ENCODE data around the gene PTGIS.

The PTGIS gene

DNA sequence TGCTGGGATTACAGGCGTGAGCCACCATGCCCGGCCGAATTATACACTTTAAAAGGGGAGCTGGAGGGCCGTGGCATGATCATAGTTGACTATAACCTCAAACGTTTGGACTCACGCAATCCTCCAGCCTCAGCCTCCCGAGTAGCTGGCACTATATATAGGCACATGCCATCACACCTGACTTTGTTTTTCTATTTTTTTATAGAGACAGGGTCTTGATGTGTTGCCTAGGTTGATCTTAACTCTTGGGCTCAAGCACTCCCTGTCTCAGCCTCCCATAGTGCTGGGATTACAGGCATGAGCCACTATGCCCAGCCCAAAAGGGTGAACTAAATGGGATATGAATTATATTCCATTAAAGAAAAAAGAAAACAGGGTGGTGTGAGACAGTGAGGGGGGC, 7.8 kb downstream of the PTGIS start:
- no peak for DNase-seq (ENCODE audit: low spot score)

DNA sequence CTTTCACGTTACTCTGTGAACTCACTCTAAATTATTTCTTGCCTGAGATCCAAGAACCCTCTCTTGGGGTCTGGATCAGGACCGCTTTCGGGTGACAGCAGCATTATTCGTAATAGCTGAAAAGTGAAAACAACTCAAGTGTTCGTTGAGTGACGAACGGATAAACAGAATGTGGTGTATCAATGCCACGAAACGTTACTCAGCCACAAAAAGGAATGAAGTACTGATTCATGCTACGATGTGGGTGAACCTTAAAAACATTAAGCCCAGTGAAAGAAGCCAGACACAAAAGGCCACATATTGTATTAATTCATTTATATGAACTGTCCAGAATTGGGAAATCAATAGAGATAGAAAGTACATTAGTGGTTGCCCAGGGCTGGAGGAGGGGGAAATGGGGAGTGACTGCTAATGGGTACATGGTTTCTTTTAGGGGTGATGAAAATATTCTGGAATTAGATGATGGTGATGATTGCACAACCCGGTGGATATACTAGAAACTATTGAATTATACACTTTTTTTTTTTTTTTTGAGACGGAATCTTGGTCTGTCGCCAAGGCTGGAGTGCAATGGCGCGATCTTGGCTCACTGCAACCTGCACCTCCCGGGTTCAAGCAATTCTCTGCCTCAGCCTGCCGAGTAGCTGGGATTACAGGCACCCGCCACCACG, 8.4 kb downstream of the PTGIS start:
- no peak for DNase-seq (ENCODE audit: low spot score)

DNA sequence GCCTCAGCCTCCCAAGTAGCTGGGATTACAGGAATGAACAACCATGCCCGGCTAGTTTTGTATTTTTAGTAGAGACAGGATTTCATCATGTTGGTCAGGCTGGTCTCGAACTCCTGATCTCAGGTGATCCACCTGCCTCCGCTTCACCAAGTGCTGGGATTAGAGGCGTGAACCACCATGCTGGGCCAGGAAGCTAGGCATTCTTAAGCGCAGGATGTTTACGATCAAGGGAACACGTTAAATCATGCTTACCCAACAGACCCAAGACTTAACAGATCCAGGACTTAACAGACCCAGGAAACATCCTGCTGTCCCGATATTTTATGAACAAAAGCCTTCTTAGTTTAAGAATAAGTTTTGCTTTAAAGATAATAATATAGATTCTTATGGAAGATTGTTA, 9.1 kb downstream of the PTGIS start:
- DNase-seq (ENCODE audit: low spot score): no peak

GRCh38 chr20:49557449-49557848, 10.5 kb downstream of the PTGIS start:
- DNase-seq (ENCODE audit: low spot score): no peak

DNA sequence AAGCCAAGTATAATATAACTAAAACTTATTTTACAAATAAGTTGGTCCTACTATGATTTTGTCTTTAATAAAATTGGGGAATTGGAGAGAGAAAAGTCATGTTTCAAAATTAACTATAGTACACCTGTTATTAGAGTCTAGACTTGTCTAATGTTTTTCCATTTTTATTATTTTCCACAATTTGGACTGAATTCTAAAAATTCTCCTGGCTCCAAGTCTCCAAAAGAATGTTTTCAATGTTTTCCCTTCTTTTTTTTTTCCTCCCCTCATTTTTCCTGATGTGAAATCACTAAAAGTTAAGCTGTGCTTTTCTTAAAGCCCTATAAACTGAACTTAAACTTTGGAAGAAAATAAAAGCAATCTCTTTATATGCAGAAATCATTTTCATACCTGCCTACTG, 11.3 kb downstream of the PTGIS start:
- no peak for DNase-seq (ENCODE audit: low spot score)

GRCh38 chr20:49549801-49550551, 18.0 kb downstream of the PTGIS start:
- no peak for DNase-seq (ENCODE audit: low spot score)

DNA sequence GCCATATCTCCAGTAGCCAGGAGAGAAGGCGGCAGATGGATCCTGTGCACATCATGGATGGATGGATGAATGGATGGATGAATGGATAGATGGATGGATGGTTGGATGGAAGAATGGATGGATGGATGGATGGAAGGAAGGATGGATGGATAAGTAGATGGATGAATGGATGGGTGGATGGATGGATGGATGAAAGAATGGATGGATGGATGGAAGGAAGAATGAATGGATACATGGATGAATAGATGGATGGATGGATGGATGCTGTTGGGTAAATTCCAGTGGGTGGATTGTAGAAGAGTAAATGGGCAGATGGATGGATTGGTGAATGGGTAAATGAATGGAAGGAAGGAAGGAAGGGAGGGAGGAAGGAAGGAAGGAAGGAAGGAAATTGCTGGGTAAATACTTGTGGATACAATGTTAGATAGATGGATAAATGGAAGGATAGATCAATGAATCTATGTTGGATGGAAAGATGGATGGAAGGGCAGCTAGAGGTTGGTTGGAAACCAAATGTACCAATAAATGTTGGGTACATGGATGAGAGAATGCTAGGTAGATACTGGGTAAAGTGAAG, 19.5 kb downstream of the PTGIS start:
- DNase-seq (ENCODE audit: low spot score): no peak

DNA sequence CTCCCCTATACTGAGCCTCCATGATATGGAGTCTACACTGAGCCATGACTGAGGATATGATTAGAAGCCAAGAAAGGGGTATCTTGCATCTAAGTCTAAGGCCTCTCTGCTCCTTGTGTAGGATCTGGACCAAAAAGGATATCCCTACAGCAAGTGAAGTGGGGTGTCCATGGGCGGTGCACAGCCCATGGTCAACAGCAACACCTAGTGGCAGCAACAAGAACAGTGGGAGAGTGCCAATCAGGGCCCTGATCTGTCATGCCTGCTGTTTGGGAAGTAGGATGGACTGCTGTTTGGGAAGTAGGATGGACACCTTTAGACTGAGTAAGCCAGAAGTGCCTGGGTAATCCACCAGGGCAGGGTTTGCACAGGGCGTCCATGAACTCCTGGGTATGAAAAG, 22.4 kb downstream of the PTGIS start:
- DNase-seq (ENCODE audit: low spot score): peak; percentile 50

DNA sequence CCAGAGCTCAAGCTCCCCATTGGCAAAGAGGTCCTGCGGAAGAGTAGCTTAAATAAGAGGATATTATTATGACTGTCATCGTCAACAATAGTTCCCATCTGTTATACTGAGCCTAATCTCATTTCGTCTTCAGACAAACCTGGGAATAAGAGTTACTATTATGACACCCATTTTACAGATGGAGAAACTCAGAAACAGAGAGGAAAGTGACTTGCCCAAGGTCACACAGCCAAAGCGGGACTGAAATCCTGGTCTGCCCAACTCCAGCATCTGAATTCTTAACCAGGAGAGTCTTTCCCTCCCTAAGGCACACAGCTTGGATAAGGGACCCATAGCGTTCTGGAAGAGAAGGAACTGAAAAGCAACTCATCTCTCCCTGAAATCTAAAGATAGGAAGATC, 23.4 kb downstream of the PTGIS start:
- no peak for DNase-seq (ENCODE audit: low spot score)

DNA sequence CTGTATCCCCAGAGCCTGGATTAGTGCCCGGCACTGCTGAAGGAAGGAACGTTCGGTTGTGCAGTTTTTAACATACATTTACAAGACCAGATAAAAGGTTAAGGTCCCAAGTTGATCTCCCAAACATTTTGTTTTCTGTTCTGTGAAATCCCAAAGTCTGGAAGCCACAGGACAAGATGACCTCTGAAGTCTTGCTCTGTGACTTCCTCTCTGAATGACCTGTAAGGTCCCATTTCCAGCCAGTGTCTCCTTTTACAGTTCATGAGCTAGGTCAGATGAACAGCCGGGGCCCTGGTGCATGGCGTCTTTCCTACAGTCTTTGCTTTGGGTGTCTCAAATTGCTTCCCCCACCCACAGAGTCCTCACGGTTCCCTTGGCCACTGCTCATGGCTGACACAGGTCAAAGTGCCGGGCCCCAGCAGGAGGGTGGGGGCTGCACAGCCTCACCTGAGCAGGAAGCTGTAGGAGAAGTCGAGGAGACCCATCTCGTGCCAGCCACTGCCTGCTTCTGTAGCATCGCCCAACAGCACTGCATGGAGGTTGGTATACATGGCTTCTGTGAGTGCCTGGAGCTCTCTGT, 24.0 kb downstream of the PTGIS start:
- DNase-seq (ENCODE audit: low spot score): no peak

GRCh38 chr20:49543071-49543857, 24.7 kb downstream of the PTGIS start:
- no peak for DNase-seq (ENCODE audit: low spot score)

GRCh38 chr20:49542514-49542991, 25.4 kb downstream of the PTGIS start:
- no peak for DNase-seq (ENCODE audit: low spot score)

DNA sequence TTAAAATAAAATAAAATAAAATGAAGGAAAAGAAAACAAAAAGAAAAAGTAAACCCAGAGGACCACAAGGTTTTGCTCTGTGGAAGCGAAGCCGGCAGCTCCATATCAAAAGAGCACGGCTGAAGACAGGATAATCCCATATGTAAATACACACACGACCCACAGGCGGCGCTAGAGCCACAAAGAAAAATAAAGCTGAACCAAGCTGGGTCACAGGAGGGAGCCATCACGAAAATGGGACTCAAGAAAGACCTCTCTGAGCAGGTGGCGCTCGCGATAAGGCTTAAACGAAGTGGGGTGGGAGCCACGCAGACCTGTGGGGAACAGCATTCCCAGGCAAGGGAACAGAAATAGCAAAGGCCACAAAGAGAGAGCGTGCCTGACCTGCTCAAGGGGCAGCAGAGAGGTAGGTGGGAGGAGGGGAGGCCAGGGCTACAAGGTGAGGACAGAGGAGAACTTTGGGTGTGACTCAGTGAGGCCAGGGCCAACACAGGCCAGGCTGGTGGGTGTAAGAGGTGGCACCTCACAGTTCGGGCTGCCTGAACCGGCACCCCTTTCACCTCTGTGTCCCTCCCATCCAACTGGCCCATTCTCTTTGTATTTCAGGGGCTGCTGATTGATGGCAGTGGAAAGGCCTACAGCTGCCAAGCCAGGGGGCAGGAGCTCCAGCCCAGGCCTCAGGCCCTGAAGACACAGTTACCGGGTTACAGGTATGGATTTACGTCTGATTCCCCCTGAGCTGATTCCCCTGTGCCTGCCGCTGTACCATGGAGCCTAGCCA, 26.0 kb downstream of the PTGIS start:
- DNase-seq (ENCODE audit: low spot score): peak; percentile 82

GRCh38 chr20:49540687-49541435, 27.1 kb downstream of the PTGIS start:
- DNase-seq (ENCODE audit: low spot score): no peak

GRCh38 chr20:49540232-49540620, 27.7 kb downstream of the PTGIS start:
- DNase-seq (ENCODE audit: low spot score): no peak

DNA sequence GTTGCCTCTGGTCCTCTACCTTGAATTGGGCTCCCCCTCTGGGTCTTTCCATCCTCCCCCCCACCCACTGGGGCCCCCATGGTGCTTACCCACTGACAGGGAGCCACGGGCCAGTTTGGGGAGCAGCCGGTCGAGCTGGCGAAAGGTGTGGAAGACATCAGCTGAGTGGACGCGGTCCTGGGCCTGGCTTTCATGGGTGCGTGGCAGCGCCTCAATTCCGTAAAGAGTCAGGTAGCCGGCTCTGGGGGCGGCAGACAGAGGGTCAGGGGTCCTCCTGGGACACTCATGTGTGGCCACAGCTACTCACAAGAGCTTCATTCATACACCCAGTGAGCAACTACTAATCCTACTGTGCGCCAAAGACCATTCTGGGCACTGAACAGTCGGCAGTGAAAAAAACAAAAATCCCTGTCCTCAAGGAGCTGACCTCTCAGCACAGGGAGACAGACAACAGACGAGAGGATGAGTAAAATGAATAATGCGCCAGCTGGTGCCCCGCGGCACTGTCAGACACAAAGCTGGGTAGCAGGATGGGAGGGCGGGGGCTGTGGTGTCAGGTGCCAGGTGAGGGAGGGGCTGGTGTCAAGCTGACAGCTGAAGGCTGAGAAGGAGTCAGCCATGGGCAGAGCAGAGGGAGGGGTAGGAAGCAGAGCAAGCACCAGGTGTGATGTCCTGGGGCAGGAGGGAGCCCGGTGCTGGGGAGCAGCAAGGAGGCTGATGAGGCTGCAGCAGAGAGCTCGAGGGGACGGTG, 28.3 kb downstream of the PTGIS start:
- no peak for DNase-seq (ENCODE audit: low spot score)

- no peak for DNase-seq (ENCODE audit: low spot score)
These were observed 29.0 kb downstream of the PTGIS start for GRCh38 chr20:49538950-49539349.

DNA sequence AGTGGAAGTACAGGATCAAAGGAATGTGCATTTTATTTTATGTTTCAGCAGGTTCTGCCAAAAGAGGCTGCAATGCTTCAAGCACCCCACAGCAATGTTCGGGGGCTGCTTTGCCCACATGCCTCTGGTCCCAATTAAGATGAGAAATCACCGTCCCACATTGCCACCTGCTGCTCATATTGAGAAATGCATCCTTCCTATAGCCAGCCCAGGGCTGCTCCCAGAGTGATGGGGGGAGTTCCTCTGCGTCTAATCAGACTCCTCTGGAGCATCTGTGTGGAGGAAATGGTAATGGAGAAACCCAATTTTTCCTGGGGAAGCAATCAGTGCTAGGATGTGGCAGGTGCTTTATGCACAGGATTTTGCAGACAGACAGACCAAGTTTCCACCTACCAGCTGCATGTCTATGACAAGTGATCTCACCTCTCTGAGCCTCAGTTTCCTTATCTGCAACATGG, 33.7 kb downstream of the PTGIS start:
- DNase-seq (ENCODE audit: low spot score): peak; percentile 81

DNA sequence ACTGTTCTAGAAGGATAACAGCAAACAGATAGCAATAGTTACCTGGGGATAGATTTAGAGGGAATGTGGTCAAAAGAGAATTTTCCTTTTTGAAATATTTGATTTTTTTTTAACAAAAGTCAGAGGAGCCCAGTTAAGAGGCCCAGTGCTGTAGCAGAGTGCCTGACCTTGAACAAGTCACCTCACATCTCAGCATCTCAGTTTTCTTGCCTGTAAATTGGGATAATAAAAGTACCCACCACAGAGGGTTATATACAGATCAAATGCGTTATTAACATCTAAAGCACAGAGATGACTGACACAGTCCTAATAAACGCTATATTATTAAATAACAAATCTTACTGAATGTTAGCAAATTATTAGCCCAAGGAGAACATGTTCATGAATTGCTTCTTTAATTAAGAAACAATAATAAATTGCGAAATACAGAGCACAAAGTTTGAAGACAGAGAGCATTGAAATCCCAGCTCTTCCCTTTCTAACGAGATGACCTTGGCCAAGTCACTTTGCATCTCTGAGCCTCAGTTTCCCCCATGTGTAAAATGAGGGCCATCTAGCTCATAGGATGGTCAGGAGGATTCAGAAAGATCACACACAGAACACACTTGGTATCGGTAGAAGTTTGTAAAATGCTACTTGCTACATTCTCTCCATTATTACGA, 35.5 kb downstream of the PTGIS start:
- no peak for DNase-seq (ENCODE audit: low spot score)

Data from iPS-NIHi11 (cell line).